Small intestine (tissue), 7 donors: ENCODE results near the gene INO80C. TPM values are rescaled to one million over a fixed set of nuclear protein-coding genes. Genes with fewer than 3 reads are reported as not detected.

Source experiments
- DNase-seq, 2 donors: peaks; one replicate each; pipeline versions ENCODE4 v3.0.0 to v3.0.0-alpha.2; 2013
- FAIRE-seq: peaks from 2 replicates; lab custom pipeline; 2012; peaks lifted over from hg19 to GRCh38; lab: Jason Lieb, UNC
- H3K27ac ChIP-seq, 3 donors: one replicate each; pipeline ENCODE4 v1.5.1; 2013; ENCODE audit warnings: low read length in 2 of 3, mild to moderate bottlenecking in 2 of 3, control low read depth in 1 of 3, inconsistent platforms in 1 of 3, low read depth in 1 of 3, moderate library complexity in 1 of 3
- H3K27me3 ChIP-seq, 3 donors: one replicate each; pipeline ENCODE4 v1.6.1; 2013; ENCODE audit warnings: low read length in 3 of 3, inconsistent platforms in 1 of 3; ENCODE audit not compliant: control insufficient read depth in 3 of 3, insufficient read depth in 3 of 3
- H3K36me3 ChIP-seq, 3 donors: one replicate each; pipeline ENCODE4 v1.6.1; 2013; ENCODE audit warnings: low read length in 3 of 3, inconsistent platforms in 1 of 3, low read depth in 1 of 3, mild to moderate bottlenecking in 1 of 3, moderate library complexity in 1 of 3; ENCODE audit not compliant: control insufficient read depth in 3 of 3, insufficient read depth in 2 of 3
- H3K4me1 ChIP-seq, 3 donors: one replicate each; pipeline ENCODE4 v1.6.1; 2013; ENCODE audit warnings: low read length in 2 of 3, inconsistent platforms in 1 of 3, low read depth in 1 of 3, mild to moderate bottlenecking in 1 of 3, moderate library complexity in 1 of 3; ENCODE audit not compliant: control insufficient read depth in 3 of 3, insufficient read depth in 2 of 3
- H3K4me3 ChIP-seq, 3 donors: one replicate each; pipeline ENCODE4 v1.5.1; 2013; ENCODE audit warnings: low read length in 3 of 3, control low read depth in 1 of 3, inconsistent platforms in 1 of 3, low read depth in 1 of 3, mild to moderate bottlenecking in 1 of 3, moderate library complexity in 1 of 3
- H3K9me3 ChIP-seq, 2 donors: one replicate each; pipeline ENCODE4 v1.6.1; 2013; ENCODE audit warnings: low read depth in 1 of 2, low read length in 1 of 2; ENCODE audit not compliant: control insufficient read depth in 2 of 2, insufficient read depth in 1 of 2
- WGBS, 3 donors: extraction: QIAGEN DNeasy Blood & Tissue Kit; methylation state at CpG; one replicate each; pipeline ENCODE4 v1.1.7; 2013; 5-methylcytosine and 5-hydroxymethylcytosine counted together
- polyA plus RNA-seq, 4 donors: library from polyadenylated mRNA; stranded (reverse) in 3 of 4; unstranded in 1 of 4; fragments of 200-250 nt in 3 of 4; fragments of 120-200 nt in 1 of 4; gene quantifications; one replicate each; pipeline versions ENCODE4 v1.2.1 to v1.2.3, GENCODE V29; 2013
- donor health status: healthy with polysubstance abuse.
- donor health status: control.
- donor health status: control.
- donor health status: Bipolar disorder and iron deficiency.
- donor health status: healthy.

Gene INO80C
- polyA plus RNA-seq, 4 donors = 33.1 to 37.0 (median 35.6) TPM

- 82 to 98% (median 89%) methylated on average over 3 of the region's 3 CpGs for WGBS, 3 donors
- Histone ChIP-seq H3K27ac (no peak overlapping the region), H3K9me3 (peaks cover 0 to 3% of the 10 kb centered on the region in 2 donors), H3K27me3 (no peaks in the 10 kb centered on the region), H3K4me3 (no peak overlapping the region), H3K36me3 (no peaks in the 10 kb centered on the region), H3K4me1 (no peaks in the 10 kb centered on the region)
- DNase-seq (no peak), FAIRE-seq (no peak)
These were observed 62.4 kb downstream of the INO80C start for GRCh38 chr18:35435401-35435800.

GRCh38 chr18:35432565-35433001 lies 65.2 kb downstream of the INO80C start:
- peaks cover 0 to 3% of the 10 kb centered on the region in 2 donors for H3K9me3 ChIP-seq
- WGBS, 3 donors = 59 to 66% (median 59%) methylated on average over 1 of the region's 1 CpG
- no peaks in the 10 kb centered on the region for H3K27me3 ChIP-seq
- H3K36me3 ChIP-seq = no peaks in the 10 kb centered on the region
- DNase-seq = no peak
- H3K4me3 ChIP-seq = no peak overlapping the region
- H3K4me1 ChIP-seq = no peaks in the 10 kb centered on the region
- H3K27ac ChIP-seq = no peak overlapping the region
- no peak for FAIRE-seq

- Histone ChIP-seq H3K4me3 (no peak overlapping the region), H3K9me3 (peaks cover 0 to 3% of the 10 kb centered on the region in 2 donors), H3K36me3 (no peaks in the 10 kb centered on the region), H3K27me3 (no peaks in the 10 kb centered on the region), H3K4me1 (no peaks in the 10 kb centered on the region), H3K27ac (no peak overlapping the region)
- FAIRE-seq (no peak), DNase-seq (no peak)
- WGBS, 3 donors = 76 to 86% (median 84%) methylated on average over 6 of the region's 6 CpGs
These were observed 66.4 kb downstream of the INO80C start for GRCh38 chr18:35431374-35431741.

- no peaks in the 10 kb centered on the region for H3K4me1 ChIP-seq
- no peak for FAIRE-seq
- H3K4me3 ChIP-seq = no peak overlapping the region
- H3K27ac ChIP-seq = no peak overlapping the region
- no peaks in the 10 kb centered on the region for H3K27me3 ChIP-seq
- no peak for DNase-seq
- no peaks in the 10 kb centered on the region for H3K36me3 ChIP-seq
- H3K9me3 ChIP-seq = peaks cover 0 to 3% of the 10 kb centered on the region in 2 donors
- 65 to 73% (median 71%) methylated on average over 4 of the region's 4 CpGs for WGBS, 3 donors
These were observed 66.9 kb downstream of the INO80C start for GRCh38 chr18:35430721-35431373.

- no peaks in the 10 kb centered on the region for H3K27me3 ChIP-seq
- no peaks in the 10 kb centered on the region for H3K36me3 ChIP-seq
- no peaks in the 10 kb centered on the region for H3K4me1 ChIP-seq
- FAIRE-seq = no peak
- no peak overlapping the region for H3K27ac ChIP-seq
- no peak overlapping the region for H3K4me3 ChIP-seq
- 88 to 94% (median 89%) methylated on average over 5 of the region's 5 CpGs for WGBS, 3 donors
- DNase-seq = no peak
- H3K9me3 ChIP-seq = no peaks in the 10 kb centered on the region
These were observed 71.0 kb downstream of the INO80C start for GRCh38 chr18:35426786-35427185.

- no peaks in the 10 kb centered on the region for H3K27me3 ChIP-seq
- DNase-seq = no peak
- H3K4me1 ChIP-seq = no peaks in the 10 kb centered on the region
- no peak overlapping the region for H3K27ac ChIP-seq
- WGBS, 3 donors = 87 to 91% (median 90%) methylated on average over 3 of the region's 3 CpGs
- H3K4me3 ChIP-seq = no peak overlapping the region
- no peak for FAIRE-seq
- H3K36me3 ChIP-seq = no peaks in the 10 kb centered on the region
- no peaks in the 10 kb centered on the region for H3K9me3 ChIP-seq
These were observed 73.4 kb downstream of the INO80C start for GRCh38 chr18:35424356-35424755.

GRCh38 chr18:35422237-35422636 lies 75.5 kb downstream of the INO80C start:
- Histone ChIP-seq H3K27me3 (no peaks in the 10 kb centered on the region), H3K4me3 (no peak overlapping the region), H3K4me1 (no peaks in the 10 kb centered on the region), H3K9me3 (peaks cover 0 to 7% of the 10 kb centered on the region in 2 donors), H3K36me3 (no peaks in the 10 kb centered on the region), H3K27ac (no peak overlapping the region)
- DNase-seq (no peak), FAIRE-seq (no peak)
- 18 to 54% (median 32%) methylated on average over 3 of the region's 3 CpGs for WGBS, 3 donors

GRCh38 chr18:35418610-35419009 lies 79.2 kb downstream of the INO80C start:
- 65 to 81% (median 72%) methylated on average over 4 of the region's 4 CpGs for WGBS, 3 donors
- DNase-seq = no peak
- no peak overlapping the region for H3K4me3 ChIP-seq
- H3K36me3 ChIP-seq = no peaks in the 10 kb centered on the region
- no peak overlapping the region for H3K27ac ChIP-seq
- no peaks in the 10 kb centered on the region for H3K4me1 ChIP-seq
- H3K27me3 ChIP-seq = no peaks in the 10 kb centered on the region
- peaks cover 0 to 7% of the 10 kb centered on the region in 2 donors for H3K9me3 ChIP-seq
- FAIRE-seq = no peak
